ENCODE data around the gene MEGF8. TPM values are rescaled to one million over a fixed set of nuclear protein-coding genes. Genes with fewer than 3 reads are reported as not detected.
A peak's percentile ranks its signal among the peaks of the same experiment; 100 is the strongest.

Gene MEGF8
- total RNA-seq, 1 experiment from 2014 or later: 7.8 TPM

DNA sequence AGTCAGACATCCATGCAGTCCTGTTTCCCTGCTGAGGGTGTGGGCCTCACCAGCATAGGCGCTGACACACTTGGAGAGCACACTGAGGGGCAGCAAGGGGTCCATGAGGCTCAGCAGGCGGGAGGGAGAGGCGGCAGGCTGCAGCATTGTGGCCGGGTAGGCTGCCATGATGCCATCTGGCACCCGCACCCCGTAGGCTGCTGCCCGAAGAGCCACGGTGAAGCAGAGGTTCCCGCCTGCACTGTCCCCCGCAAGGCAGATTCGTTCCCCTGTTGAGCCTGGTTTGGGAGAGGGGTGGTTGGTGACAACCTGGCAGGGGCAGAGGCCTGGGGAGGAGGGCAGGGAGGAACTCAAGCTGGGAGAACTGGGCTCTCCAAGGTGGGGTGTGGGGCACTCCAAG, 80.7 kb downstream of the MEGF8 start:
- no peak for DNase-seq (ENCODE audit: extremely low read depth, low read depth)

DNA sequence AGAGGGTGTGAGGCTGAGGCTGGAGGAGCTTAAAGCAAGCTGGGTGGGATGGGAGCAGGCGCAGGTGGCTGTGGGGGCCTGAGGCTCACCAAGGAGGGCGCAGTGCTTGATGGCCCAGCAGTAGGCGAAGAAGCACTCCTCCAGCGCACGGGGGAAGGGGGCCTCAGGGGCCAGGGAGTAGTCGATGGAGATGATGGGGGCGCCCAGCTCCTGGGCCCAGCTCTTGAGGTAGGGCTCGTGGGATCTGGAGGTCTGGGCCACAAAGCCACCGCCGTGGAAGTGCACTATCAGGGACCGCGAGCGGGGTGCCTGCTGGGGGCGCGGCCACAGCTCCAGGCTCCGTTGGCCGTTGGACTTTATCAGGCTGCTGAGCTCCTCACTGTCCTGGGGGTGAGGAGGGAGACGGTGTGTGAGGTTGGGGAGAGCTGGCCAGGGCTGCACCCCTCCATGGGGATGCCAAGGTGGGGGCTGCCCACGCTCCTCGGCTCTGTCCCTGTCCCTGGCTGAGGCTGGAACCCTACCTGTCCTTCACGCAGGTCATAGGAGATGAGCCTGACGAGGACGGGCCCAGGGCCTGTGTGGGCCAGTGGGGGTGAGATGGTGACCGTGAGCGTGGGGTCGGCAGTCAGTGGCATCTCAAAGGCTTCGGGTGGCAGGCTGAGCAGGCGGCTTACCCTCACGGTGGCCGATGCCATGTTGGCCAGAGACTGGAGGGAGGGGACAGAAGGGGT, 81.8 kb downstream of the MEGF8 start:
- no peak for DNase-seq (ENCODE audit: extremely low read depth, low read depth)

DNA sequence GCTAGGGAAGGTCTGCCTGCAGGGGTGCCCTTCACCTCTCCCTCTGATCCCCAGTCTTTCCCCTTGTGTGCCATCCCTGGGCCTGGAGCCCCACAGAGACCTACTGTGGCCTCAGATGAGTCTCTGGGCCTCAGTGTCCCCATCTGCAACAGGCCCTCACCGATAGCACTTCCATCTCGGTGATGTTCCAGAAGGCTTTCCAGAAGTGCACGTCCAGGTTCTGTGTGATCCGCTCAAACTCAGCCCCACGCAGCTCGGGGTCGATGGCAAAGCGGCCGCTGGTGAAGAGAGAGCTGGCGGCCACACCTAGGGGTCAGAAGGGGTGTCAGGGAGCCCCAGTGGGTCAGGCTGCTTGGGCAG, 82.4 kb downstream of the MEGF8 start:
- DNase-seq (ENCODE audit: extremely low read depth, low read depth): no peak

DNA sequence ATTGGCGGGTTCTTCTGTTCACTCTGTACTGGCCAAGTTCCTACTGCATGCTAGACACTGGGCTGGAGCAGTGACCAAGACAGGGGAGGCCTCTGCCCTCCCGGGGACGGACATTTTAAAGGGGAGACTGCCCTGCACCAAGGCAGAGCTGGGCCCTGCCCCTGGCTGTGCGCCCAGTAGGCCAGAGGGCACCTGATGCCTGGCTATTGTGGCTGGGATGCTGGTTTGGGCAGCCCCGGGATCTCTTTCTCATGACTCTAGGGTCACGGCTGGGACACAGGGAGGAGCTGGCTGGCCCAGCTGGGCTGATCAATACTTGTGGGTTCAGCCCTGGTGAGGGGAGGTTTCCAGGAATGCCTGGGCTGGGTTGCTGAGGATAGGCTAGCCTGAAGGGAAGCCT, 84.0 kb downstream of the MEGF8 start:
- DNase-seq (ENCODE audit: extremely low read depth, low read depth): no peak

DNA sequence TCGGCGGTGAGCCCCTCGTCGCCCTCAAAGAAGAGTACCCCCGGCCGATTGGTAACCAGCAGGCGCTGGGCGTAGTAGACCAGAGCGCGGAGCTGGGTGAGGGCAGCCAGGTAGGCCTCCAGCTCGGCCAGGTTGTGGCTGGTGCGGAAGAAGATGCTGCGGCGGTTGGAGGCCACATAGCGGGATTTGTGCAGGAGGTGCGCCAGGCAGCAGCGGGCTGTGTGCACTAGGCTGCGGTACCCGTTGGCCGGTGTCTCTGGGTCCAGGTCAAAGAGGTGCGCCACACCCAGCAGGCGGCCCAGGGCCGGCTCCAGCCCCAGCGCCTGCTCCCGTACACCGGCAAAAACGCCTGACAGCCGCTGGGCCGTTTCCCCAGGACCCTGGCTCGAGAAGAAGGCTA, 84.9 kb downstream of the MEGF8 start:
- DNase-seq (ENCODE audit: extremely low read depth, low read depth): no peak

DNA sequence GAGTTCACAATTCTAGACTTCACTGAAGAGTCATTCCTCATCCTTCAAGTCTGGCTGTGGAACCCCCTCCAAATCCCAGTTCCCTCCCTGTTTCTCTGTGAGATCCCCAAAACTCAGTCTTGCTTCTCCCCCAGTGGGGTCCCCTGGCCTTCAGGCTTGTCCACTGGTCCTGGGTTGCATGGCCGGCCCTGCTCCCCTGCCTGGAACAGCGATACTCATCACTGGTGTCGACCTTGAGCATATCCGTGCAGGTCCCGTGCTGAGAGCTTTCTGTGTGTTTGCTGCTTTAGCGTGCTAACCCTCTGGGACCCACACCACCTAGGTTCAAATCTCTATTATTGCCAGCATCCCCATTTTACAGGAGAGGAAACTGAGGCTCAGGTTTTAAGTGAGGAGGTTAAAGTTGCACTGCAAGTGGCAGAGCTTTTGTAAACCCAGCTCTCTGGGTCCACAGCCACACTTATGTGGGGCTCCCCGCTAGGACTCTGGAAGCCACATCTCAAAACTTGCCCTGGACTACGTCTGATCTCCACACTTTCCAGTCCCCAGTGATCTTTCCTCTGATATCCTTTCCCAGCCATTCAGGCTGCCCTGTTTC, 86.2 kb downstream of the MEGF8 start:
- DNase-seq (ENCODE audit: extremely low read depth, low read depth): no peak

DNA sequence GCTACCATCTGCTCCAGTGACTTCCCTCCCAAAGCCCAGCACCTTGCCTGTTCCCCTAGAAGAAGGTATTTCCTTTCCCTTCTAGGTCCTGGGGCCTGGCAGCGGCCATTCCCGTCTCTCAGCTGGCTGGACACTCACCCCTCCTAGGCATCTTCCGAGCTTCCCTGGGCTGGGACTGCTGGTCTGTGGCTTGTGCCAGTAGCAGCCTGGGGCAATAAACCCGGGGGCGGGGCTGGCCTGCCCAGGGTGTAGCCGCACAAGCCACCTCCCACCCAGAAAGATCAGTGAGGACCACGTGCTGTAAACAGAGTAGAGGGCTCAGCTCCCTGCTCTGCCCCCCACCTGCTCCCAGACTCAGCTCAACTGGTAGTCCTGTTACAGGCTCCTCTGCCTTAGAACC, 86.8 kb downstream of the MEGF8 start:
- DNase-seq (ENCODE audit: extremely low read depth, low read depth): no peak

DNA sequence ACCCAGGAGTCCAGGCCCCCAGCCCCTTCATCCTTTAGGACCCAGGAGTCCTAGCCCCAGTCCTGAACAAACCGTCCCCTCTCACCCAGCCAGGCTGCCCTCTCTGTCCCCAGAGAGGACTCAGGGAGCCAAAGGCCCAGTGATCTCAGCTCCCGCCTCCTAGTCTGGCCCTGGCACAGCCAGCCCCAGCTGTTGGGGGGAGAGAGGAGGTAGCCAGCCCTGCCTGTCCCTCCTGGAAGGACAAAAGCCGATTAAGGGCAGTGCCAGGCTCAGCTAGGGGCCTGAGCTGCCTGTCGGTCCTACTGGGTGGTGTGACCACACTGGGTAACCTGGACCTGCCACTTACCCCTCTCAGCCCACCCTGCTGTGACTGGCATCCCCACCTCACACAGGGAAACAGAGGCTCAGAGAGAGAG, 87.2 kb downstream of the MEGF8 start:
- DNase-seq (ENCODE audit: extremely low read depth, low read depth): no peak

DNA sequence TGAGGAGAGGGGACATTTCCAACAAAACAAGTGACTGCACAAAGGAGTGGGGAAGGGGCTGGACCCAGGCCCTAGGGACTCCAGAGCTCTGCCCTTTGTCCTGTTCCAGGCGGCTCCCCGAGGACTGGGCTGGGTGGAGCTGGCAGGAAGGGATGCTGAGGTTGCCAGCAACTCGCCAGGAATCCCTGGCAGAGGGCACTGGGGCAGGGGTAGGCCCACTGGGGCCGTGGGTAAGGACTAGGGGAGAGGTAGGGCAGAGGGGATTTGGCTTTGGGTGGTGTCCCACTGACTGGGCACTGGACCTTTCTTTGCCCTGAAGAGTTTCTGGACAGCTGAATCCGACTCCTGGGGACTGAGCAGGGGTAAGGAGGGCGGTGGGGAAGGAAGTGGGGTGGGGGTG, 93.9 kb downstream of the MEGF8 start:
- DNase-seq (ENCODE audit: extremely low read depth, low read depth): no peak

DNA sequence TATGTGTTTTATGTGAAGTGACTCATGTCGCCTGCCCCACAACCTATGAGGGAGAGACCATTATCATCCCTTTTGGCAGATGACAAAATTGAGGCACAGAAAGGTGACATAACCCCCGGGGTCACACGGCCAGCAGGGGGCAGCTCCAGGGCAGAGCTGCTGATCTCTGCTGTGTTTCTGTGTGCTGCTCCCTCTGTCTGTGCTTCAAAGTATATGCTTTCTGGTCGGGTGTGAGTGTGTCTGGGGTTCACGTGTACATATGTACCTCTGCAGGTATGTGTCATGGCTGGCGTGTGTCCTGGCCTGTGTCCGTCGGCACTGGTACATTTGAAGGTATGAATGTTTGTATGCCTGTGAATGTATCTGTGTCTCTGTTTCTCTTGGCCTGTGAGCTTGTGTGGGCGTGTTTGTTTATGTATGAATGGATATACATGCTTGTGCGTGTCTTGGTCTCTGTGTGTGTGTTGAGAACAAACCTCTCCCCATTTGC, 94.7 kb downstream of the MEGF8 start:
- DNase-seq (ENCODE audit: extremely low read depth, low read depth): peak; percentile 59

DNA sequence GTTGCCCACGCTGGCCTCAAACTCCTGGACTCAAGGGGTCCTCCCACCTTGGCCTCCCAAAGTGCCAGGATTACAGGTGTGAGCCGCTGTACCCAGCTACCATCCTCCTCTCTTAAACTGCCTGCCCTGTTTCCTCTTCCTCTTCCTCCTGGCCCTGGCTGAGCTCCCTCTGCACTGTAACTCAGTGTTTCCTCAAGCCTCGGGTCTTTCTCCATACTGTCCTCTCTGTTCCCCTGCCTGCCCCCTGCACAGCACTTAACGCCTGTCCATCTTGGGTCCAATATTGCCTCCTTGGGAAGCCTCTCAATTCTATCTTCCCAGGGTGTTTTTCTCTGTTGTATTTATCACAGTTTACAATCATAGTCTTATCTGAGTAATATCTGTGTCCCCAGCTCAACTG, 95.7 kb downstream of the MEGF8 start:
- no peak for DNase-seq (ENCODE audit: extremely low read depth, low read depth)

DNA sequence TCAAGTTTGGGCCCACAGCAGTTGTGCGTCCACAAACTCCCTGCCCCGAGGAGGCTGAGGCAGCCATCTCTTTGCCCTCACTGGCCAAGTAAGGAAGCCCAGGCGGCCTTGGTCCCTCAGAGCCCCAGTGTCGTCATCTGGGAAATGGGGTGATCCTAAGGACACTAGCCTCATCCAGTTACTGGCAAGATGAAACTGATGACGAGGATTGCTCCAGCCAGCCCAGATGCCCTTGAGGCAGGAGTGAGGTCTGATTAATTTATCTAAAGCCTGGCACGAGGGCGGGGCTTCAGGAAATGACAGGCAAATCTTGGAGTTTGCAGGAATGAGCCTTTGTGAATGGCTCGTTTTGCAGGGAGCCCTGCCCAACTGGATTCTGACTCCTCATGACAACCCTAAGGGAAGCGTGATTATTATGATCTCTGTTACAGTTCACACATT, 96.2 kb downstream of the MEGF8 start:
- DNase-seq (ENCODE audit: extremely low read depth, low read depth): no peak

DNA sequence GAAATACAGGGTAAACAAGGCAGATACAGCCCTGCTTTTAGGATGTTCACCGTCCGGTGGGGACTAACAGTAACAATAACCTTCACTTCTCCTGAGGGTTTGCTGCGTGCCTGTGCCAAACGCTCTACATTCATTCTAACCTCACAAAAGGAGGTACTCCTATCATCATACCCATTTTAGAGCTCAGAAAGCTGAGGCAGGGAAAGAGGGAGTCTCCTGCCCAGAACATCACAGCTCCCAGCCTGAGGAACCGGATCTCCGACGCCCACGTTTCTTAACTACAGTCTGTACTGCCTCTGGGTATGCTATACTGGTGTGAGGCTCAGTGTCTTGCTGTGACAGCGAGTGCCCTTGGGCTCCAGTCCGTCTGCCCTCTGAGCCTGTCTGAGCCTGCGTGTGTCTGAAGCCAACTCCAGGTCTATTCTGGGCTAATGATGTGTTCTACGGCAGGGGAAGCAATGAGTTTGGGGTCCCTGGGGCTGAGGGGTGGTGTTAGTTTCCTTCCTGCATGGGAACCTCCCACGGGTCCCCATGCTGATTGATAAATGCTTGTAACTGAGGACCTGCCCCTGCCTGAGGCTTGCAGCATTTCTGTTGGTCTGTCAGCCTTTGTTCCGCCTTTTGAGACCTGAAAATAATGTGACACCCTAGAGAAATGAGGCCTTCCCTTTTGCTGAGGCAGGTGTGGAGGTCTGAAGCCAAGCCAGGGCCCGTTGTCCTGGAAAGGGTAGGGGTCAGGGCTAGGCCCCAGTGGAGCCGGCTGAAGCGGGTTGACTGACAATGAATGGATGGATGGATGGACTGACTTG, 96.9 kb downstream of the MEGF8 start:
- no peak for DNase-seq (ENCODE audit: extremely low read depth, low read depth)

DNA sequence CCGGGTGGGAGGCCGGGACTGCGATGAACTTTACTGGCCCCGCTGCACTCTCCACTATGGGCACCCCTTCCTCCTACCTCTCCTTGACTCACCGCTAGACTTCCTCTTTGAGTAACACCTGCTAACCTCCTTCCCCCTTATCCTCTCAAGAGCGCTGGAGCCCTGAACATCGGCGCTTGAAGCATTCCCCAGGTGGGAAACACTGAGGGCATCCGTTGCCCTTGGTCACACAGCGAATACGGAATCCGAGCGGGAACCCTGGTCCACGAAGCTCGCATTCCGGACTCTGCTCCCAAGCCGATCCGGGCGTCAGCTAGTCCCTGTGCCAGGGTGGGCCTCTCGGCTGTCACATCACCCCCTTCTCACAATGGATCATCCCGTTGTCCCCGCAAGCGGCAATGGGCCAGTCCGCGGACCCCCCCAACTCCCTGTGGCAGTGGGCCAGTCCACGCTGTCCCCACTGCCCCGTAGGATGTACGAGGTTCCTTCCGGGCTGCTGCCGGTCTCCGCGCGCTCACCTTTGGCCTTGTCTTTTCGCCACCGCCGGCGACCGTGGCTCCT, 97.5 kb downstream of the MEGF8 start:
- DNase-seq (ENCODE audit: extremely low read depth, low read depth): no peak

DNA sequence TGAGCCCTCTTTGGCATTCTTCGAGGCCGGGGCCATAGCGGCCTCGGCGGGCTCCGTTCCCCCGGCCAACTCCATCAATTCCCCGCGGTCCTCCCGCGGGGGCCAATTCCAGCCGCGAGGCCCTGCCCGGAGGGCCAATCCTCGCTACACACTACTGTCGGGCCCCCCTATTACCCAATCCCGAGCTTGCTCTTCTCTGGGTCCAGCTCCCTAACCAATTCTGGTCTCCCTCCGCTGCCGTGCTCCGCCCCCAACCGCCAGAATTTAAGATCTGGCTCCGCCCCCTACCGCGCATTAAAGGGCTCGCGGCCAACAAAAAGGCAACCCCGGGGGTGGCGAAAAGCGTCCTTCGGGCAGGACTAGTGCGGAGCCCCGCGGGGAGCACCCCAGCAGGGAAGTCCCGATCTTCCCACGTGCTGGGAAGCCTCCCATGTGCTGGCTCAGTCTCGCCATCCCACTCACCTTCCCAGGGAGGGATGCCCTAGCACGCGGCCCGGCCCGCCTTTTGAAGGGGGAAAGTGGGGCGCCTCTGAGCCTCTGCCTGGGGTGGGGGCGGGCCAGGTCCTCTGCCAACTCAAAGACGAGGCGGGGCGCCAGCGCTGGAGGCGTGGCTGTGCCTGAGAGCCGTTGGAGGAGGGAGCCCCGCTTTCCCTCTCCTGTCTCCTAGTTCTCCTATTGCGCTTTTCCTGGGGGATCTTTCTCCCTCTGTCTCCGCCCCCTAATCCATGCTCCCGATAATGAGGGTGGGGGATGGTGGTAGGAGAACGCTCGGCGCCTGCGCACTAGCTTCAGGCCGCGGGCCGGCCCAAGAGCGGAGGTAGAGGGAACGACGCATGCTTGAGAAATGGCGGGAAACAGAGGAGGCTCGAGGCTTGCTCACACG, 98.3 kb downstream of the MEGF8 start:
- DNase-seq (ENCODE audit: extremely low read depth, low read depth): peak; percentile 53

DNA sequence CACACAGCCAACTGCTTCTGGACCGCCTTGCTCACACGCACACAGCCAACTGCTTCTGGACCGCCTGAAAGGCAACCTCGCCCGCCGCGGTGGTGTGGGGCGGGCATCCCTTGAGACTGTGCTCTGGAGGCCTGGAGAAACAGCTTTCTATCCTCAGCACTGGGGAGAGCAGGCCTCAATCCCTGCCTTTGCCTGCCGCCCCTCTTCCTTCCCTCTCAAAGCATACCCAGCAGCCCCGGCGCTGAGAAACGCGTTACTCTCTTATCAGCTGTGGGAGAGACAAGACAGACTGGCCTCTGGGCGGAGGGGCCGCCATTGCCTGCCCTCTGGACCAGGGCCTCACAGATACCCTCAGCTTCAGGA, 98.9 kb downstream of the MEGF8 start:
- DNase-seq (ENCODE audit: extremely low read depth, low read depth): no peak

DNA sequence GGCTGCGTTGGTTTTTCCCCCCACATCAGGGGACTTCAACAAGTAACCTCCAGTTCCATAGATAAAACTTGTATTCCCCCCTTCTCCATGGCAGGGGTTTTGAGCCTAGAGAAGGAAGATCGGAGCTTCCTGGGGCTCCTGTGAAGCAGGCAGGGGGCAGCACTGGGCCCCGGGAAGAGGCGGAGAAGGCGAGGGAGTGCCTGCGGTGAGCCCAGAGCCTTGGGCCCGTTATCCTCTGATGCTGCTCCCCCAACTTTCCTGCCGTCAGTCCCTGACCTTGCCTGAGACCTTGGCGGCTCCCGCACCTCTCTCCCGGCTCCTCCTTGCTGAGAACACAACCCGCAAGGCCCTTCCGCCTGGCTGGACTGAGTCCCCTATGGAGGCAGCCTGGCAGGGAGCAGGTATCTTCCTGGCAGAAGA, 99.3 kb downstream of the MEGF8 start:
- no peak for DNase-seq (ENCODE audit: extremely low read depth, low read depth)

DNA sequence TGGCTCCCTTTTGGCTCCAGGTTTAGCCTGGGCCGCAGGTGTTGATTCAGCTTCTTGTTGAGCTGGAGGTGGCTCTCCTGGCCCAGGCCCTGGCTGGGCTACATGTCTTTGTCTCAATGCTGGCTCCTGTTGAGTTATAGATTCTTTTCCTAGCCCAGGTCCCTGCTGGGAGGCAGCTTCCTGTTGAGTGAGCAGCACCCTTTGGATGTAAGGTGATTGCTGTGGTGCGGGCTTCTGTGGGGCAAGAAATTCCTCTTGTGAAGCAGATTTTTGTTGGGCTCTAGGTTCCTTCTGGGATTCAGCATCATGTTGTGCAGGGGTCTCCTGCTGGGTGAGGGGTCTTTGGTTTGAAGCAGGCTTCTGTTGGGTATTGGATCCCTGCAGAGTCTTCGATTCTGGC, 101.2 kb downstream of the MEGF8 start:
- DNase-seq (ENCODE audit: extremely low read depth, low read depth): no peak

DNA sequence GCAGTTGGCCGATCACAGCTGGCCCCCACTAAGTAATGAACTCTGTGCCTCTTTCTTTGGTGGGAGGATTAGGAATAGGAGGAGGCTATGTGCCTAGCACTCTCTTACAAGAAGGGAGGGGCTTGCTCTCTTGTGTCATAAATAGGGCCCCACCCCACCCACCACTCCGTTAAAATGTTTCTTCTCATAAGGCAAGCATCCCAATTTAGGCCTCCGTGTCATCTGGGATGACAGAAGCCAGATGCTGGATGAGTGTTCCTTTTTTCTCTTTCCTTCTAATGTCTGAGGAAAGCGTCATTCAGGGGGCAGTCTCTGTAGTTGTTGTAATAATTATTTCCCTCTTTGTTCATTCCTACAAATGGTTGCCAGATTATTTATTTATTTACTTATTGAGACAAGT, 101.9 kb downstream of the MEGF8 start, which contains the start of gene LIPE:
TSS of gene LIPE (minus strand) at position 76 of the 400 bp plus-strand sequence. CDS start 239 bp downstream, outside the sequence.
- no peak for DNase-seq (ENCODE audit: extremely low read depth, low read depth)

All from NCI-H460 (cell line).